Stomach smooth muscle (tissue), 2 donors: ENCODE results near the gene IL20.

Experiments used
- H3K27ac ChIP-seq: one replicate; pipeline ENCODE4 v1.7.0; 2013; ENCODE audit warnings: mild to moderate bottlenecking, low read length, inconsistent platforms
- H3K27me3 ChIP-seq, 2 donors: one replicate each; pipeline ENCODE4 v1.7.0; 2013; ENCODE audit warnings: low read length in 2 of 2; ENCODE audit not compliant: insufficient read depth in 2 of 2, control insufficient read depth in 1 of 2
- H3K36me3 ChIP-seq, 2 donors: one replicate each; pipeline ENCODE4 v1.7.0; 2013; ENCODE audit warnings: low read length in 2 of 2; ENCODE audit not compliant: control insufficient read depth in 2 of 2, insufficient read depth in 2 of 2
- H3K4me1 ChIP-seq: one replicate; pipeline ENCODE4 v1.7.0; 2013; ENCODE audit warnings: low read length; ENCODE audit not compliant: control insufficient read depth, insufficient read depth
- H3K4me3 ChIP-seq, 2 donors: one replicate each; pipeline ENCODE4 v1.7.0; 2013; ENCODE audit warnings: low read length in 2 of 2
- H3K9ac ChIP-seq, 2 donors: one replicate each; pipeline ENCODE4 v1.7.0; 2013; ENCODE audit warnings: low read length in 2 of 2, mild to moderate bottlenecking in 1 of 2
- H3K9me3 ChIP-seq, 2 donors: one replicate each; pipeline ENCODE4 v1.7.0; 2013; ENCODE audit warnings: low read length in 2 of 2; ENCODE audit not compliant: control insufficient read depth in 2 of 2
- donor health status: healthy.
- donor health status: Pancreatic carcinoma.

IL20 gene

DNA sequence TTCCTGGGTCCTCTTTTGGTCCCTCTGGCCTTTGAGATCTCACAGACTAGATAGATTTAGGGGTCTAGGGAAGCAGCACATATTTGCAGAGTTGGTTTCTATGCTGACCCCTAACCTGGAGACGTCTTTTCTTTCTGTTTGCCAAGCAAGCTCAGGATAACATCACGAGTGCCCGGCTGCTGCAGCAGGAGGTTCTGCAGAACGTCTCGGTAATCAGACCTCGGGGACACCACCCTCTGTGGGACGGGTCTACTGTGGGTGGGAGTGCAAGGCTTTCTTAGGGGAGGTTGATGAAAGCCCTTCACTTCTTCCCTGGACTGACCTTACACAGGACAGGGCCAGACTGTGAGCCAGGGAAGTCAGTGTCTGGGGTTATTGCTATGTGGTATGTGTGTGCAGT lies 34.7 kb downstream of the IL20 start:
- Histone ChIP-seq H3K4me1 (peaks cover 4% of the 10 kb centered on the region), H3K27me3 (peaks cover 2 to 10% of the 10 kb centered on the region in 2 donors), H3K27ac (no peak overlapping the region), H3K4me3 (no peak overlapping the region), H3K9ac (no peak overlapping the region), H3K9me3 (no peaks in the 10 kb centered on the region), H3K36me3 (no peaks in the 10 kb centered on the region)

DNA sequence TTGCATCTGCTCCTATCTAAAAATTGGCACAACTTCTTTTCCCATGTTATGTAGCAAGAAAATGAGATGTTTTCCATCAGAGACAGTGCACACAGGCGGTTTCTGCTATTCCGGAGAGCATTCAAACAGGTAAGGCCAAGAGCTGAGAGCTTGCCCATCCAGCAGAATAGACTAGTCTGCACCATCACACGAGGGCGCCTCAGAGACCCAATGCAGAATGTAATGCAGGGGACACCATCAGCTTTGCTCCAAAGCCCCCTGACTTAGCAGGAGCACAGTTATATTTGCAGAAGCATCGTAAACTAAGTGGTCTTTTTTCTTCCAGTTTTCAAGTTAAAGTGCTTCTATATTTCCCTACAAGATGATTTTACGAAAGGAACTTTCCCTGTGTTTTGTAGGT lies 36.5 kb downstream of the IL20 start:
- H3K27me3 ChIP-seq: peaks cover 2 to 5% of the 10 kb centered on the region in 2 donors
- no peaks in the 10 kb centered on the region for H3K4me1 ChIP-seq
- H3K9ac ChIP-seq: no peak overlapping the region
- no peak overlapping the region for H3K27ac ChIP-seq
- H3K9me3 ChIP-seq: no peaks in the 10 kb centered on the region
- H3K36me3 ChIP-seq: no peaks in the 10 kb centered on the region
- H3K4me3 ChIP-seq: no peak overlapping the region

DNA sequence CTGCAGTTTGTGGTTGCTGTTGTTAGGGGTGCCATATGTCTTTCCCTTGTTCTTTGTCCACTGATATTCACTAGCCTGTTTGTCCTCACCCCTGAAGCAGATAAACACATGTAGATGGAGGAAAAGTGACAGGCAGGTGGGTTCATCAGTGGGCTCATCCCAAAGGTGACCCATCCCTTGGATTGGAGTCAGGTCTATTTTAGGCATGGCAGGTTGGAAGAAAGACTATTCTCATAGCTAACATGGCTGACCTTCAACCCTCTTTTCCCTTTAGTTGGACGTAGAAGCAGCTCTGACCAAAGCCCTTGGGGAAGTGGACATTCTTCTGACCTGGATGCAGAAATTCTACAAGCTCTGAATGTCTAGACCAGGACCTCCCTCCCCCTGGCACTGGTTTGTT lies 37.3 kb downstream of the IL20 start:
- Histone ChIP-seq H3K27me3 (peaks cover 2 to 11% of the 10 kb centered on the region in 2 donors), H3K36me3 (no peaks in the 10 kb centered on the region), H3K9ac (no peak overlapping the region), H3K4me3 (no peak overlapping the region), H3K4me1 (no peaks in the 10 kb centered on the region), H3K9me3 (no peaks in the 10 kb centered on the region), H3K27ac (no peak overlapping the region)

DNA sequence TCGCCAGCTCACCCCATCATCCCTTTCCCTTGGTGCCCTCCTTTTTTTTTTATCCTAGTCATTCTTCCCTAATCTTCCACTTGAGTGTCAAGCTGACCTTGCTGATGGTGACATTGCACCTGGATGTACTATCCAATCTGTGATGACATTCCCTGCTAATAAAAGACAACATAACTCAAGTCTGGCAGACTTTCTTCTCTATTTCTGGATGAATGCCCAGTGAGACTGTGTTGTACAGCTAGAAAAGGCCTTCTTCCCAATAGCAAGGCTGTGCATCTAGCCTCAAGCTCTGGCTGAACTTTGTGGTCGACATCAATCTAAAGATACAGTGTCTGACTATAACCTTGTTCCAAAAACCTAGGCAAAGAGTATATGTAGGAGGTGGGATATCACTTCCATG lies 38.3 kb downstream of the IL20 start:
- H3K36me3 ChIP-seq: no peaks in the 10 kb centered on the region
- no peak overlapping the region for H3K4me3 ChIP-seq
- H3K27ac ChIP-seq: no peak overlapping the region
- no peaks in the 10 kb centered on the region for H3K4me1 ChIP-seq
- H3K9me3 ChIP-seq: no peaks in the 10 kb centered on the region
- H3K9ac ChIP-seq: no peak overlapping the region
- peaks cover 9 to 11% of the 10 kb centered on the region in 2 donors for H3K27me3 ChIP-seq

DNA sequence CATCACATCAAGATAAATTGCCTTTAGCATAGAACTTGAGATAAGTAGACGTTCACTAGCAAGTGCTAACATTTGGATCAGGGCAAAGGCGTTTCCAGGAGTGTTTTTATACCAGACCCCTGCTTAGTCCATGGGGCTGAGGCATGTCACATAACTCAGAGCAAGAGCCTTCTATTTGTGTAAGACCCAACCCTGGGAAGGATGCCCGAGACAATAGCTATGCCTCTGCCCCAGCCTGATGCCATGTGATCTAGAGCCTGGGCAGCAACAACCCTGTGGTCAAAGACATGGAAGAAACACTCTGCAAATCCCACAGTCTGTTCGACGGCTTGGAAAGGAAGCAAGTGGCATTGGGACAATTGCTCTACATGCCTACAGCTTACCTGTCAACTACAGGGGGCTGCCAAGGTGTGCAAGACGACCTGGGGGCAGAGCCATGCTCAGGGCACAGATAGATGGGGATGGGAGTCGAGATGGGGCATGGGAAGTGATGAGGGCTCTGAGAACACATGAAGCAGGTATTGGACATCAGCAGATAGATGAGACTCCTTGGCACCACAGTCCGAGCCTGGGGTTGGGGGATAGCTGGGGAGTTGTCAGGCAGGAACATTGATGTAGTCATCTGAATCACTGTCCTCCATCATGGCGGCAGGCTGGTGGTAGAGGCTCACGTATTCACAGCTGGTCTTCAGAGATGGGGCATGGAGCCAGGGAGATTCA lies 39.2 kb downstream of the IL20 start:
- H3K27ac ChIP-seq: no peak overlapping the region
- H3K36me3 ChIP-seq: no peaks in the 10 kb centered on the region
- H3K4me1 ChIP-seq: peaks cover 6% of the 10 kb centered on the region

DNA sequence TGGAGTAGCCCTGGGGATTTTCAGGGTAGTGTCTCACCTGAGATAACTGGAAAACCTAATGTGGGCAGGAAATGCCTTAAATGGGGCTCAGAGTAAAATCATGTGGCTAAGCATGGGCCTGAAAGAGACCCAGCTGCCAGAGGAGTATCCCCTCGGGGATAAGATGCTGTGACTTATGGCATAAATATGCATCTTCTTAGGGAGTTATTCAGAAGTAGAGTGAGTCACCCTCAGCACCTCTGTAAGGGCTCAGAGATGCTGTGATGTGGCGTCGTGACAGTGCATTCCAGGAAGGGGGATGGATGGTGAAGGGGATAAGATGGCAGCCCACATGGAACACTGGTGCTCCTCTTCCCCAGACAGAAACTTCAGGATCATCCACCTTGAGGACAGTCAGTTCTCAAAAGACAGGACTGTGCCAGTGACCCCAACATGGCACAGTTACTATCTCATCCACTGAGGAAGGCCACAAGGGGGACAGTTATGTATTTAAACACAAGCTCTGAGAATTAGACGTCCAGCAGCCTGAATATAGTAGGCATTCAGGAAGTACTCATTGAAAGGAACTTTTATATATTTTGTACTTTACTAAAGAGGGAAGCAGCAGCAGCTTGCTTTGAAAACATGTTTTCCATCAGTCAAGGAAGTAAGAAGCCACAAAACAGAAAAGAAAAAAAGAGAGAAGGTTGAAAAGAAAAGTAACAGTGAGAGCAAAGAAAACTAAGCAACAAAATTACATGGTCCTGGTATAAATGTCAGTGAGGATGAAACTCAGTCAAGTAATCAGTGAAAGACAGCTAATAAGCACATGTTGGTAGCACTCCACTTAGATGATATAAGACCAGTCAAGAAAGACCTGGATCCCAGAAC lies 40.1 kb downstream of the IL20 start:
- Histone ChIP-seq H3K4me3 (no peak overlapping the region), H3K36me3 (no peaks in the 10 kb centered on the region), H3K4me1 (peaks cover 10% of the 10 kb centered on the region), H3K27me3 (peaks cover 22 to 25% of the 10 kb centered on the region in 2 donors), H3K9me3 (no peaks in the 10 kb centered on the region), H3K9ac (no peak overlapping the region), H3K27ac (no peak overlapping the region)

More for the DNA sequence above, 39.2 kb downstream of the IL20 start:
- no peak overlapping the region for H3K4me3 ChIP-seq
- no peaks in the 10 kb centered on the region for H3K9me3 ChIP-seq
- H3K9ac ChIP-seq: no peak overlapping the region
- peaks cover 15 to 16% of the 10 kb centered on the region in 2 donors for H3K27me3 ChIP-seq

DNA sequence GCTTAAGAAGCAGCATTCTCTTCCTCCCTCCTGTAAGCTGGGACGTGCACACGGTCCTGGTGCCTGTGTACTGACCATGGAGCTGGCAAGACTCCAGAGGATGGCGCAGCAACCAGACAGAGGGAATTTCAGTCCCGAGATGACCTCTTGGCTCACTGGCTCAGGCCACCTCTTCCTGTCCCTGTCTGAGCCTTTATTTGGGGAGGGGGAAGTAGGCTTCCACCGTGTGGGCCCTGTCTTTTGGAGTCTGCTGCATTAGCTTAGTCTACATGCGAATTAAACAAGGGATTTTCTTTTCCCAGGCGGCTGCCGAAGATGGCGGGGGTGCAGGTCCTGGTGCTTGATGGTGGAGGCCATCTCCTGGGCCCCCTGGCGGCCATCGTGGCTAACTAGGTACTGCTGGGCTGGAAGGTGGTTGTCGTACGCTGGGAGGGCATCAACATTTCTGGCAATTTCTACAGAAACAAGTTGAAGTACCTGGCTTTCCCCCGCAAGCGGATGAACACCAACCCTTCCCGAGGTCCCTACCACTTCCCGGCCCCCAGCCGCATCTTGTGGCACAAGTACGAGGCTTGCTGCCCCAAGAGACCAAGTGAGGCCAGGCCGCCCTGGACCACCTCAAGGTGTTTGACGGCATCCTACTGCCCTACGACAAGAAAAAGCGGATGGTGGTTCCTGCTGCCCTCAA lies 42.0 kb downstream of the IL20 start:
- Histone ChIP-seq H3K27me3 (peaks cover 26 to 28% of the 10 kb centered on the region in 2 donors), H3K27ac (no peak overlapping the region), H3K36me3 (no peaks in the 10 kb centered on the region), H3K9me3 (no peaks in the 10 kb centered on the region), H3K9ac (no peak overlapping the region), H3K4me1 (peaks cover 12% of the 10 kb centered on the region), H3K4me3 (no peak overlapping the region)

DNA sequence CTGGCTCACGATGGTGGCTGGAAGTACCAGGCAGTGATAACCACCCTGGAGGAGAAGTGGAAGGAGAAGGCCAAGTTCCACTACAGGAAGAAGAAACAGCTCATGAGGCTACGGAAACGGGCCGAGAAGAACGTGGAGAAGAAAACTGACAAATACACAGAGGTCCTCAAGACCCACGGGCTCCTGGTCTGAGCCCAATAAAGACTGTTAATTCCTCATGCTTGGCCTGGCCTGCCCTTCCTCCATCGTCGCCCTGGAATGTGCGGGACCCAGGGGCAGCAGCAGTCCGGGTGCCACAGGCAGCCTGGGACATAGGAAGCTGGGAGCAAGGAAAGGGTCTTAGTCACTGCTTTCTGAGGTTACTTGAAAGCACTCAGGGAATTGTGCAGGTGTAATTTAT lies 42.6 kb downstream of the IL20 start:
- Histone ChIP-seq H3K9ac (no peak overlapping the region), H3K36me3 (no peaks in the 10 kb centered on the region), H3K4me3 (no peak overlapping the region), H3K9me3 (no peaks in the 10 kb centered on the region), H3K27me3 (peaks cover 28 to 32% of the 10 kb centered on the region in 2 donors), H3K27ac (no peak overlapping the region), H3K4me1 (peaks cover 14% of the 10 kb centered on the region)

DNA sequence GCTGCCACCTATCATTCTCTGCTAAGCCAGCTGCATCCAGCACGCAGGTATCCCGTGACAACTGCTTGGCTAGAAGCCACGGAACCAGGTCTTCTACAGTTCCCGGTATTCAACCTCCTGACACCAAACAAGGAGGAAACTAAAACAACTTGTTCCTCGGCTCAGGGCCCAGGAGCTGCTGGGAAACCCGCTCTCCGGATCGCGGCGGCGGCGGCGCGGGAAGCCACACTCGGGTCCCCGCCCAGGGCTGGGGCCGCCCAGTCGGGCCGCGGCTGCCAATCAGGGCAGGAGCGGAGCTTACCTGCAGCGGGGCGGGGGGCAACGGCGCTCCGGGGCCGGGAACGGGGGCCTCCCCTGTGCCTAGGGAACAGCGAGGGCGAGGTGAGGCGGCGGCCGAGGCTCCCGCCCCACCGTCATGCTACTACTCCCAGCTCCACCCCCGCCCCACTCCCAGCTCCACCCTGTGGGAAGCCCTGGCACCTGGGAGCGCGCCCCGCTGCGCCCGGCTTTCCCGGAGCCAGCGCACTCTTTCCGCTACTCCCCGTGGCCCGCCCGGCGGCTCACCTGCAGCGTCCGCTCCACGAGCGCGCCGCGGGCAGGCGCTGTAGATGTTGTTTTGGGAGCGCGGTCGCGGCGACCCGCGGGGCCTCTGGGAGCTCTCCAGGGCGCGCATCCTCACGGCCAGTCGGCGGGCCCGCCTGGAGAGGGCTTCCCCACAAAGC lies 43.9 kb downstream of the IL20 start:
- peak overlapping the region in 1 of 2 donors; percentile 51 for H3K9ac ChIP-seq
- H3K36me3 ChIP-seq: no peaks in the 10 kb centered on the region
- H3K4me3 ChIP-seq: peak overlapping the region; percentile 32 to 70
- H3K27me3 ChIP-seq: peaks cover 32% of the 10 kb centered on the region in 2 donors
- H3K9me3 ChIP-seq: no peaks in the 10 kb centered on the region
- peaks cover 14% of the 10 kb centered on the region for H3K4me1 ChIP-seq
- no peak overlapping the region for H3K27ac ChIP-seq

DNA sequence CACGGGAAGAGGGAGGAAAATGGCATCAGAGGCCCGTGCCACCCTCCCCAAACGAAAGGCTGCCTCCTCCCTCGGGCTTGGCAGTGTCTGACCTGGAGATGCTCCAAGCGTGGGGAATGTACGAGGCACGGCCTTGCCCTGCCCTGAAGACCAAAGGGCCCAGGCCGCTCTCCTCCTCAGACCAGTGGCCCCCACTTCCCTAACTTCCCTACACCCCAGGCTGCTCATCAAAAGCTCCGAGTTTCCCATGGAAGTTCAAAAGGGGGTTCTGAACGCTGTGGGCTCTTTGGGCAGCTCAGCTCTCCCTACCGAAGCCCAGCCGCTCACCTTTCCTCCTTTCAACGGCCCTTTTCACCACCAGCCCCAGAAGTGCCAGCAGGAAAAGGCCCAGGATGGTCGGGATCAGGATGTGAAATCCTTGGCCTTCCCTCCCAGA lies 44.5 kb downstream of the IL20 start:
- Histone ChIP-seq H3K36me3 (no peaks in the 10 kb centered on the region), H3K9ac (peak overlapping the region in 1 of 2 donors; percentile 51), H3K27me3 (peaks cover 32 to 34% of the 10 kb centered on the region in 2 donors), H3K27ac (no peak overlapping the region), H3K4me1 (peaks cover 14% of the 10 kb centered on the region), H3K9me3 (no peaks in the 10 kb centered on the region), H3K4me3 (peak overlapping the region; percentile 32 to 70)
